Neutrophil (primary cell): ENCODE measurements around the gene DUSP2.
A peak's percentile ranks its signal among the peaks of the same experiment; 100 is the strongest.

Experiments
- H3K27ac ChIP-seq: fragments of 200-600 bp; sonication (generic); 2 replicates; pipeline ENCODE4 v1.5.1; 2016; ENCODE audit warnings: mild to moderate bottlenecking, moderate library complexity
- H3K27me3 ChIP-seq: fragments of 200-600 bp; sonication (generic); 2 replicates; pipeline ENCODE4 v1.6.0; 2016; ENCODE audit warnings: mild to moderate bottlenecking
- H3K36me3 ChIP-seq: fragments of 200-600 bp; sonication (generic); 2 replicates; pipeline ENCODE4 v1.5.1; 2017
- H3K4me1 ChIP-seq, 2 experiments: fragments of 200-600 bp in 1 of 2; sonication (generic) in 1 of 2; 1 replicate in 1 of 2; 2 replicates in 1 of 2; pipeline versions ENCODE4 v1.5.1 to v1.6.1; 2013 to 2016; ENCODE audit warnings: low read depth in 1 of 2, low read length in 1 of 2, mild to moderate bottlenecking in 1 of 2, moderate library complexity in 1 of 2; ENCODE audit not compliant: control insufficient read depth in 1 of 2, insufficient read depth in 1 of 2
- H3K4me3 ChIP-seq, 2 experiments: fragments of 200-600 bp in 1 of 2; sonication (generic) in 1 of 2; 1 replicate in 1 of 2; 2 replicates in 1 of 2; pipeline ENCODE4 v1.5.1; 2013 to 2016; ENCODE audit warnings: low read depth in 1 of 2, low read length in 1 of 2, mild to moderate bottlenecking in 1 of 2, moderate library complexity in 1 of 2
- H3K9me3 ChIP-seq: fragments of 200-600 bp; sonication (generic); 2 replicates; pipeline ENCODE4 v1.5.1; 2016
- TF ChIP-seq, protein P1 (sequence below): fragments of 200-600 bp; sonication (generic); IDR thresholded peaks from 2 replicates; pipeline ENCODE4 v1.5.1; 2016; ENCODE audit warnings: antibody characterized with exemption

Gene DUSP2

DNA sequence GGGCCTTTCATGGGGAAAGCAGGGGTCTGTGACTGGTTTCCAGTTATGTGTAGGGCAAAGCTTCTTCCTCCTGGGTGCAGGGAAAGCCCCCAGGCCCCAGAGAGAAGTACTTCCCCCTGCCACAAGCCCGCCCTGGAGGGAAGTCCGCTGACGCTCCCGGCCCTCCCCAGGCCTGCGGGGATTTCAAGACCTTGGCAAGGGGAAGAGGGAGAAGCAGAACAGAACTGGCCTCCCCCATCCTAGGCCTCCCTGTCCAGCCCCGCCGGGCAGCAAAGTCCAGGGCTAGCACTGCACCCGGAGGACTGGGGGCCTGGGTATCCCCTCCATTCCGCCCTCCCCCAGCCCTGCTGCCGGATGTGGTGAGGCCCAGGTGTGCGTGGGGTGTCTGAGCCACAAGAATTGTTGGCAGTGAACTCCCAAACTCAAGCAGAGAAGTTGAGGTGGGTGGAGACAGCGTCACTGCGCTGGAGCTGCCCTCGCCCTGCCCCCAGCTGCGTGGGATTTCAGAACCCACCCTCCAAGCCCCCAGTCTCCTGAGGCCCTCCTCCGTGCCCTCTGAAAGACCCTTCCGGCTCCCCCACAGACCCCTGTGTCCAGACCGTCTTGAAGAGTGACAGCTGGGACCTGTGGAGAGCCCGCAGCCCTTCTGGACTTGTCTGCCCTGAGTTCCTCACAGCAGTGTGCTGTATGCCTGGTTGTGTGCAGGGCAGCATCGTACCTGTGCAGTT is 1.1 kb upstream of the DUSP2 start:
- peak overlapping the region; percentile 86 for H3K27ac ChIP-seq
- peaks cover 44 to 48% of the 10 kb centered on the region in 2 experiments for H3K4me1 ChIP-seq
- no peaks in the 10 kb centered on the region for H3K36me3 ChIP-seq
- H3K4me3 ChIP-seq = peak overlapping the region; percentile 68 to 76
- TF ChIP-seq, protein P1, sequence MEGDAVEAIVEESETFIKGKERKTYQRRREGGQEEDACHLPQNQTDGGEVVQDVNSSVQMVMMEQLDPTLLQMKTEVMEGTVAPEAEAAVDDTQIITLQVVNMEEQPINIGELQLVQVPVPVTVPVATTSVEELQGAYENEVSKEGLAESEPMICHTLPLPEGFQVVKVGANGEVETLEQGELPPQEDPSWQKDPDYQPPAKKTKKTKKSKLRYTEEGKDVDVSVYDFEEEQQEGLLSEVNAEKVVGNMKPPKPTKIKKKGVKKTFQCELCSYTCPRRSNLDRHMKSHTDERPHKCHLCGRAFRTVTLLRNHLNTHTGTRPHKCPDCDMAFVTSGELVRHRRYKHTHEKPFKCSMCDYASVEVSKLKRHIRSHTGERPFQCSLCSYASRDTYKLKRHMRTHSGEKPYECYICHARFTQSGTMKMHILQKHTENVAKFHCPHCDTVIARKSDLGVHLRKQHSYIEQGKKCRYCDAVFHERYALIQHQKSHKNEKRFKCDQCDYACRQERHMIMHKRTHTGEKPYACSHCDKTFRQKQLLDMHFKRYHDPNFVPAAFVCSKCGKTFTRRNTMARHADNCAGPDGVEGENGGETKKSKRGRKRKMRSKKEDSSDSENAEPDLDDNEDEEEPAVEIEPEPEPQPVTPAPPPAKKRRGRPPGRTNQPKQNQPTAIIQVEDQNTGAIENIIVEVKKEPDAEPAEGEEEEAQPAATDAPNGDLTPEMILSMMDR = peak; percentile 45
- peaks cover 9% of the 10 kb centered on the region for H3K27me3 ChIP-seq
- no peaks in the 10 kb centered on the region for H3K9me3 ChIP-seq

DNA sequence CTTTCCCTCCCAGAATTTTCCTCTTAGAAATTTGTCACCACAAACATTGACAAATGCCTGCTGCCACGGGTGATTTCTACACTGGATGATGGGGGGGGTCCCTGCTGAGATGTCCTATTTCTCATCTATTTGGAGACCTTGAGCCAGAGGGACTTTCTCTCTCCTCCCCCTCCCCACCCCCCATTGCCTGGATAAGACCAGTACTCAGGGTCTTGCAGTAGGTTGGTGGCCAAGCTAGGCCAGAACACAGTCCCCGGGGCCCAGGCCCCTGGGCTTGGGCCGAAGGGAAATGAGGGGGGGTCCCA is 560 bp upstream of the DUSP2 start:
- Histone ChIP-seq H3K36me3 (no peaks in the 10 kb centered on the region), H3K27ac (peak overlapping the region; percentile 86), H3K27me3 (peaks cover 9% of the 10 kb centered on the region), H3K4me1 (peaks cover 44 to 48% of the 10 kb centered on the region in 2 experiments), H3K4me3 (peak overlapping the region; percentile 68 to 76), H3K9me3 (no peaks in the 10 kb centered on the region)
- TF ChIP-seq, protein P1 = no peak

DNA sequence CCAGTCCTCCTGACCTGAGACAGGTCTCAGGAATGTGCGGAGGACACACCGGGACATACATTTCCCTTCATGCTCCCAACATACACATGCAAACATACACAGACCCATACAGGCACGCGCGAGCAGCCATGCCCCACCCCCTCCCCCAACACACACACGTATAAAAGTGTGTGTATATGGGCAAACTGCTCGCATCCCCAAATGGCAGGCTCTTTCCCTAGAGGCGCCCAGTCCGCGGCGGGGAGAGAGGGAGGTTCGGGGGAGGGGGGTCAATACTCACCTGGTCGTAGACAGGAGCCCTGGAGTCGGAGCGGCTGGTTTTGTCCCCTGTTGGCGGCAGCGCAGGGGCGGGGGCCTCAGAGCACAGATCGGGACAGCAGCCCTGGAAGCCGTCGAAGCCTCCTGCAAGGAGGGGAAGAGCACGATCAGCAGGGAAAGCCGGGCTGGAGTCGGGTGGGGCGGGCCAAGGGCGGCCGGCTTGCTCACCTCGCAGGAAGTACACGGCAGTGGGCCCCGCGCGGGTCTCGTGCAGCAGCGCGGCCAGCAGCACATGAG is 682 bp downstream of the DUSP2 start:
- Histone ChIP-seq H3K4me3 (peak overlapping the region; percentile 68 to 76), H3K36me3 (no peaks in the 10 kb centered on the region), H3K4me1 (peaks cover 44 to 48% of the 10 kb centered on the region in 2 experiments), H3K27me3 (peaks cover 9% of the 10 kb centered on the region), H3K27ac (peak overlapping the region; percentile 86), H3K9me3 (no peaks in the 10 kb centered on the region)
- TF ChIP-seq, protein P1 = no peak

DNA sequence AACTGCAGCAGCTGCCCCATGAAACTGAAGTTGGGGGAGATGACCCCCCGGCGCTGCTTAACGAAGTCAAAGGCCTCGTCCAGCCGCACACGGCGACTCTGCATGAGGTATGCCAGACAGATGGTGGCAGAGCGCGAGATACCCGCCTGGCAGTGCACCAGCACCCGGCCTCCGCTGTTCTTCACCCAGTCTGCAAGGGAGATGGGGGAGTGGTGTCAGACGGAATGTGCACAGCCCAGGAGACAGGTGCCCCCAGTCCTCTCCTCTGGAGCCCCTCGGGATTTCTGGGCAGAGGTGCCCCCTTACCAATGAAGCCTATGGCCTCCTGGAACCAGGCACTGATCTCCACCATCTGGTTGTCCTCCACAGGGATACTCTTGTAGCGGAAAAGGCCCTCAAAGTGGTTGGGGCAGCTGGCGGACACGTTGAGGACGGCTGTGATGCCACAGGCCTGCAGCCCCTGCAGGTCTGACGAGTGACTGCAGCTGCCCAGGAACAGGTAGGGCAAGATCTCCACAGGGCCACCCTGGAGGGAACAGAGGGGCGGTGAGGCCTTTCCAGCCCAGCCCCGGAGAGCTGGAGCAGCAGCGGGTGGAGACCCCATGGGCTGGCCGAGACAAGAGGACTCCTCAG is 1.3 kb downstream of the DUSP2 start:
- H3K4me3 ChIP-seq = peak overlapping the region; percentile 68 to 76
- peaks cover 42 to 45% of the 10 kb centered on the region in 2 experiments for H3K4me1 ChIP-seq
- H3K27me3 ChIP-seq = peaks cover 9% of the 10 kb centered on the region
- no peaks in the 10 kb centered on the region for H3K9me3 ChIP-seq
- TF ChIP-seq, protein P1 = no peak
- no peaks in the 10 kb centered on the region for H3K36me3 ChIP-seq
- H3K27ac ChIP-seq = no peak overlapping the region

DNA sequence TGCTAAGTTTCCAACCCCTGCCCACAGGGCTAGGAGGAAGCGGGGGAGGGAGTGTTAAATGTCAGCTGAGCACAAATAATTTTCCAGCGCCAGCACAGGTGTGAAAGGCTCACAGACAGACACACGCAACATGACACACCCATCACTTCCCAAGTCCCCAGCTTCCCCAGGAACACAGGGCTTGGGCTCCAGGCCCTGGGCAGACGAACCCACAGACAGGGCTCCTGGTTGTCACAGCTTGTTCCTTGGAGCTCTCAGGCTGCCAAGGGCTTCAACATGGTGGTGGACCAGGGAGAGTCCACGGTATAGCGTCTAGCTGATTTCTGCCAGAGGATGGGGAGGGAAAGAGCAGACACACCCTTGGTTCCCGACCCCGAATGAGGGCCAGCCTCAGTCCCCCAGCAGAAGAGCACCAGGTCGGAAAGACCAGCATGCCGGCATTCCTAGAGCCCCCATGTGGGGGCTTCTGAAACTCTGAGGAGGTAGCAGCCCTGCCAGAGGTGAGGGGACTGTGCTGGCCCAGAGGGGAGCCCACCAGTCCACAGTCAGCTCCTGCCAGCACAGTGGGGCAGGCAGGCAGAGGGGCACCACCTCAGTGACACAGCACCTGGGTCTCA is 1.9 kb downstream of the DUSP2 start:
- no peaks in the 10 kb centered on the region for H3K9me3 ChIP-seq
- H3K4me3 ChIP-seq = no peak overlapping the region
- no peak overlapping the region for H3K27ac ChIP-seq
- peaks cover 36 to 38% of the 10 kb centered on the region in 2 experiments for H3K4me1 ChIP-seq
- TF ChIP-seq, protein P1 = no peak
- H3K27me3 ChIP-seq = peaks cover 9% of the 10 kb centered on the region
- no peaks in the 10 kb centered on the region for H3K36me3 ChIP-seq
